ENCODE data around the gene ASB12.

Gene ASB12

DNA sequence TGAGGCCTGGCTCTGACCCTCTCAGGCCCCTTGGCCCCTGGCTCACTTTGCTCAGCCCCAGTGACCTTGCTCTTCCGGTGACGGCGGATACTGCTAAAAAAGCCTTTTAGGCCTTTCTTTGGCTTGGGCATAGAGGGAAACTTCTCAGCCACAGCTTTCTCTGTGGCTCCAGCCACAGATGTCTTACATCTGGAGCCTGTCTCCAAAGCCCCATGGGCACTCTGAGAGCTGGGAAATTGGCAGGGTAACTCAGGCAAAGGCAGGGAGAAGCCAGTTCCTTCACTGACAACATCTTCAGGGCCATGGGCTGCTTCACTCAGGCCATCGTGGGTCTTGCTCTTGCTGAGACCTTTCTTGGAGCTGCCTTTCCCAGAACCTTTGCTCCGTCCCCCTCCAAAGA is 37.7 kb downstream of the ASB12 start:
- H2AFZ ChIP-seq = no peak overlapping the region
- H3K27ac ChIP-seq = no peak overlapping the region
- H3K4me2 ChIP-seq (ENCODE audit: low read length) = no peak overlapping the region
- H3K4me1 ChIP-seq = no peaks in the 10 kb centered on the region
- no peaks in the 10 kb centered on the region for H3K27me3 ChIP-seq (ENCODE audit: control insufficient read depth, insufficient read depth, low read length)
- TF ChIP-seq, protein P1, sequence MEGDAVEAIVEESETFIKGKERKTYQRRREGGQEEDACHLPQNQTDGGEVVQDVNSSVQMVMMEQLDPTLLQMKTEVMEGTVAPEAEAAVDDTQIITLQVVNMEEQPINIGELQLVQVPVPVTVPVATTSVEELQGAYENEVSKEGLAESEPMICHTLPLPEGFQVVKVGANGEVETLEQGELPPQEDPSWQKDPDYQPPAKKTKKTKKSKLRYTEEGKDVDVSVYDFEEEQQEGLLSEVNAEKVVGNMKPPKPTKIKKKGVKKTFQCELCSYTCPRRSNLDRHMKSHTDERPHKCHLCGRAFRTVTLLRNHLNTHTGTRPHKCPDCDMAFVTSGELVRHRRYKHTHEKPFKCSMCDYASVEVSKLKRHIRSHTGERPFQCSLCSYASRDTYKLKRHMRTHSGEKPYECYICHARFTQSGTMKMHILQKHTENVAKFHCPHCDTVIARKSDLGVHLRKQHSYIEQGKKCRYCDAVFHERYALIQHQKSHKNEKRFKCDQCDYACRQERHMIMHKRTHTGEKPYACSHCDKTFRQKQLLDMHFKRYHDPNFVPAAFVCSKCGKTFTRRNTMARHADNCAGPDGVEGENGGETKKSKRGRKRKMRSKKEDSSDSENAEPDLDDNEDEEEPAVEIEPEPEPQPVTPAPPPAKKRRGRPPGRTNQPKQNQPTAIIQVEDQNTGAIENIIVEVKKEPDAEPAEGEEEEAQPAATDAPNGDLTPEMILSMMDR (IDR thresholded peaks at IDR 0.05) = no peak
- no peaks in the 10 kb centered on the region for H3K36me3 ChIP-seq (ENCODE audit: control insufficient read depth, insufficient read depth, low read length)
- H3K9ac ChIP-seq = no peak overlapping the region
- H3K4me3 ChIP-seq (ENCODE audit: low read depth, low read length) = no peak overlapping the region
- no peaks in the 10 kb centered on the region for H3K79me2 ChIP-seq
- H3K9me3 ChIP-seq (ENCODE audit: control insufficient read depth, low read length) = no peaks in the 10 kb centered on the region

DNA sequence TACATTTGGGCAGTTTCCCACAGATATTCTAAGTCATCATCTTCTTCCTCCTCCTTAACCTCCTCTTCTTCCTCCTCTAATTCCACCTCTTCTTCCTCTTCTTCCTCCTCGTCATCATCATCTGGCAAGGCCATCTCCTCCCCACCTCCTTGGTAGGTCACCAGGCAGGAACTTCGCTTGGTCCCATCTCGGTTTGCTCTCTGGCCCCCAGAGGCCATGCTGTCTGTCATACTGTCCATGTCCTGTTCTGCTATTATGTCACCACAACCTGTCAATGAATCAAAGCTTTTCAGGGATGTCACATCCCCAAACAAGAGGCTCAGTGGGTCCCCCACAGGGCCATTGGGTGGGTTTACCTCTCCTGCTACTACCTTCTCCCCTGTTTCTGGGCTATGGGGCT is 38.4 kb downstream of the ASB12 start:
- no peaks in the 10 kb centered on the region for H3K79me2 ChIP-seq
- H3K9ac ChIP-seq = no peak overlapping the region
- H3K27me3 ChIP-seq (ENCODE audit: control insufficient read depth, insufficient read depth, low read length) = no peaks in the 10 kb centered on the region
- H3K27ac ChIP-seq = no peak overlapping the region
- no peak overlapping the region for H3K4me2 ChIP-seq (ENCODE audit: low read length)
- TF ChIP-seq, protein P1 (IDR thresholded peaks at IDR 0.05) = no peak
- no peaks in the 10 kb centered on the region for H3K9me3 ChIP-seq (ENCODE audit: control insufficient read depth, low read length)
- H3K4me3 ChIP-seq (ENCODE audit: low read depth, low read length) = no peak overlapping the region
- H3K36me3 ChIP-seq (ENCODE audit: control insufficient read depth, insufficient read depth, low read length) = no peaks in the 10 kb centered on the region
- no peaks in the 10 kb centered on the region for H3K4me1 ChIP-seq
- no peak overlapping the region for H2AFZ ChIP-seq

DNA sequence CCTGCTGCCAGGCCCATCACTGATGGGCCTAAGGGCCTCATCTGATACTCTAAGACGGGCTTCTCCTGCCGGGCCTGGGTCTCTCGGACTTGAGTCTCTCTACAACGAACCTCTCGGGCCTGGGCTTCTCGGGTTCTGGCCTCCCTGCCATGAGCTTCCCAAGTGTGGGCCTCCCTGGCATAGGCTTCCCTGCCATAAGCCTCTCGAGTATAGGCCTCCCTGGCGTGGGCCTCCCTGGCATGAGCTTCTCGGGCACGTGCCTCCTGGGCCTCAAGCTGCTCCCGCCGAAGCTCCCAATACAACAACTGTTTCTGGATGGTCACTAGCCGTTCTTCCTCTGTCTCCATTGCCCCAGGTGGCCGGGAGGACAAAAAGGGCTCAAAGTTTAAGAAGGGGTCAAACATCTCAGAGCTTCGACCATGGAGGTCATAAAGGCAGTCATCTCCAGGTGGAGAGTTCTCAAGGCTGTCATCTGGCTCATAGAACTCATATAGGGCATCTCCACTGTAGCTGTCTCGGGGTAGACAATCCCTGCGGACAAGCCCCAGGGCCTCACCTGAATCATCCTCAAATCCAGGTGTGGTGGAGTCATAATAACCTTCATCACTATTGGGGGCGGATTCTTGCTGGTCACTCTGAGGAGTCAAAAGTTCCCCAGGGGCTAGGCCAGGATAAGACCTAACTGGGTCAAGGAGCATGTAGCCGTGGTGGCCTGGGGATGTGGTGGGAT is 39.0 kb downstream of the ASB12 start:
- H3K9ac ChIP-seq = no peak overlapping the region
- no peaks in the 10 kb centered on the region for H3K9me3 ChIP-seq (ENCODE audit: control insufficient read depth, low read length)
- no peaks in the 10 kb centered on the region for H3K27me3 ChIP-seq (ENCODE audit: control insufficient read depth, insufficient read depth, low read length)
- no peaks in the 10 kb centered on the region for H3K79me2 ChIP-seq
- no peak overlapping the region for H2AFZ ChIP-seq
- H3K36me3 ChIP-seq (ENCODE audit: control insufficient read depth, insufficient read depth, low read length) = no peaks in the 10 kb centered on the region
- H3K4me1 ChIP-seq = no peaks in the 10 kb centered on the region
- no peak overlapping the region for H3K4me3 ChIP-seq (ENCODE audit: low read depth, low read length)
- H3K4me2 ChIP-seq (ENCODE audit: low read length) = no peak overlapping the region
- H3K27ac ChIP-seq = no peak overlapping the region
- TF ChIP-seq, protein P1 (IDR thresholded peaks at IDR 0.05) = no peak

DNA sequence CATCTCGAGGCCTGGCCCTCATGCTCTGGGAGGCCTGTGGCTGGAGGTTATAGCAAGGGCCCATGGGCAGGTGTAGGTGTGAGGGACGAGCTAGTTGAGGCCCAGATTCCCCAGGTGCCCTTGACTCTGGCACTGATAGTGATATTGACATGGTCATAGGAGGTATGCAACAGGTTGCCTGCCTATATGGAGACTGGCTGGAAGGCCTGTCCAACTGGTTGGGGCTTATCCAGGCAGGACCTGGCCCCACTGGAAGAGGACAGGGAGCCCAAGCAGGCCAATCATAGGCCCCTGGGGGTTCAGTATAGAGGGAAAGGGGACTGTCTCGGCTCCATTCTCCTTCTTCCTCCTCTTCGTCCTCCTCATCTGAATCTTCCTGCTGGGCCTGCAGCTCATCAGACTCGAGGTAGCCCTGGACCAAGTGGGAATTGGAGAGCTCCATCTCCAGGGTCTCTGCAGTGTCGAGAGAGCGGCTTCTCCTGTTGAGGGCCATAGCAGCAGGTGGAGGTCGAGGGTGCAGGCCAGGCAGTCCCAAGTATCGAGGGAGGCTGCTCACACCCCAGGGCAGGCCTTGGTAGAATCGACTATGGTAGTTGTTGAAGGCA is 40.2 kb downstream of the ASB12 start:
- H3K9me3 ChIP-seq (ENCODE audit: control insufficient read depth, low read length) = no peaks in the 10 kb centered on the region
- H3K4me3 ChIP-seq (ENCODE audit: low read depth, low read length) = no peak overlapping the region
- no peak overlapping the region for H2AFZ ChIP-seq
- H3K4me2 ChIP-seq (ENCODE audit: low read length) = no peak overlapping the region
- H3K79me2 ChIP-seq = no peaks in the 10 kb centered on the region
- H3K9ac ChIP-seq = no peak overlapping the region
- TF ChIP-seq, protein P1 (IDR thresholded peaks at IDR 0.05) = no peak
- H3K27me3 ChIP-seq (ENCODE audit: control insufficient read depth, insufficient read depth, low read length) = no peaks in the 10 kb centered on the region
- H3K4me1 ChIP-seq = no peaks in the 10 kb centered on the region
- no peaks in the 10 kb centered on the region for H3K36me3 ChIP-seq (ENCODE audit: control insufficient read depth, insufficient read depth, low read length)
- no peak overlapping the region for H3K27ac ChIP-seq

DNA sequence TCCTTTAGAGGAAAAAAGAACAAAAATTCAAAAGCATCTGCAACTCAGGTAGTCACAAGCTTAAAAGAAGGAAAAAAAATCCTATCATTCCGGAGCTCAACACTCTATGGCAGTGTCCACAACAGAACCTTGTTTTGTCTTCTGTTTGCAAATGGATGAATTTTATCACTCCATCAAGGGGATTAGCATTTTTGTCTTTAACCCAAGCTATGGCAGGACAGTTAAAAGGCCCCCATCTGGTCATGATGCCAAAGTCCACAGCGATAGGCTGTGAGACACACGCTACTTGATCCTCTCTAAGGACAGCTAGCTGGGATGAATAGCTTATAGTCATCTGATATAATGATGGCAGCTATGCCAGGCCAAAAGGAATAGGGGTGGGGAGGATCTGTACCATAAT is 41.5 kb downstream of the ASB12 start:
- H3K36me3 ChIP-seq (ENCODE audit: control insufficient read depth, insufficient read depth, low read length) = no peaks in the 10 kb centered on the region

More for the DNA sequence above, 41.5 kb downstream of the ASB12 start:
- no peak overlapping the region for H3K4me3 ChIP-seq (ENCODE audit: low read depth, low read length)
- no peaks in the 10 kb centered on the region for H3K9me3 ChIP-seq (ENCODE audit: control insufficient read depth, low read length)
- H3K4me1 ChIP-seq = no peaks in the 10 kb centered on the region
- TF ChIP-seq, protein P1 (IDR thresholded peaks at IDR 0.05) = no peak
- H2AFZ ChIP-seq = no peak overlapping the region
- no peak overlapping the region for H3K4me2 ChIP-seq (ENCODE audit: low read length)
- H3K9ac ChIP-seq = no peak overlapping the region
- no peaks in the 10 kb centered on the region for H3K79me2 ChIP-seq
- no peaks in the 10 kb centered on the region for H3K27me3 ChIP-seq (ENCODE audit: control insufficient read depth, insufficient read depth, low read length)
- H3K27ac ChIP-seq = no peak overlapping the region
